GM04504 (cell line): ENCODE results near the gene LTF.

Experiments used
- DNase-seq: peaks from one replicate; pipeline ENCODE4 v3.0.0-alpha.2; 2012; ENCODE audit warnings: low read depth

LTF gene

GRCh38 chr3:46490338-46491084 is 25.8 kb upstream of the LTF start:
- no peak for DNase-seq

GRCh38 chr3:46489875-46490274 is 25.2 kb upstream of the LTF start:
- DNase-seq: no peak

DNA sequence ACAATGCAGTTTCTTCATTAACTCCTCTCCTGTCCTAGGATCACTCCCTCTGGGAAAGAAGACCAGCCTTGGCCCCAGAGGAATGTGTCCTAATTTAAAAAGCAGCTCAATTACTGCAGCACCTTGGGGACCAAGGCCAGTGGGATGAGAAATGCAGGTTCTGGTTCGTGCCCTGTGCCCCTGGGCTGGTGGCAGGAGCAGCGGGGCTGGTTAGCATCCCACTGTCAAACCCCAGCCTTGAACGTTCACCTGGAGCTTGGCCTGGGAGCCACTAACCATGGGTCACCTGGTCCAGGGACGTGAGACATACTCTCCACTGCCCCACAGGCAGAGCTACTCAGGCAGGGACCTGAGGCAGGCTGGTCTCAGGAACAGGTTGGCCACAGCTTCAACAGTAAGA is 24.7 kb upstream of the LTF start:
- DNase-seq: no peak

DNA sequence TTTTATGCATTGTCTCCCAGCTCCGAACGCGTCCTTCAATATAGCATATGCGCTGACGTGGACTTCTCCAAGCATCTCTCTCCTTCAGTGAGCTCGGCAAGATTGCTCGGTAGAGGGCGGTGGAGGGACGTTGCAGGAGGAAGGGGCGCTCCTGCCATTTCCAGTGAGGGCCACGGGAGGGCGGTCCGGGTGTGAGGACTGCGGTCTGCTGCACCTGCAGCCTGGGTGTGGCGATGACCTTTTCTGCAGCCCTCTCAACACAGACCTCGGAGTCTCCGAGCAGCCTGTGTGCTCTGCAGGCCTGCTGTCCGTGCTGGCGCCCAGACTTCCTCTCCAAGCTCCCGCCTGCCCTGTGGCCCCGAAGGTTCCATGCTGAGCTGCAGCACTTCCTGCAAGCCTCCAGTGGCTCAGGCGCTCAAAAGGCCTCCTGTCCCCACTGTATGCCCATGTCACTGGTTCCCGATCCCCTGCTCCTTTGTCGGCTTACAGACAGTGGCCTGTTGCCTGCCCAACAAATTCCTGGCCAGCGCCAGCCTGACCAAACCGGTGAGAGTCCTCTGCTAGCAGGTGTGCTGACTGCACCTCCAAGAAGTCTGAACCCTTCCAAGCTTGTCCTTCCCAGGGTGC is 24.1 kb upstream of the LTF start:
- peak; percentile 71 for DNase-seq

GRCh38 chr3:46485779-46486175 is 21.1 kb upstream of the LTF start:
- DNase-seq: no peak

GRCh38 chr3:46484911-46485778 is 20.4 kb upstream of the LTF start:
- no peak for DNase-seq

DNA sequence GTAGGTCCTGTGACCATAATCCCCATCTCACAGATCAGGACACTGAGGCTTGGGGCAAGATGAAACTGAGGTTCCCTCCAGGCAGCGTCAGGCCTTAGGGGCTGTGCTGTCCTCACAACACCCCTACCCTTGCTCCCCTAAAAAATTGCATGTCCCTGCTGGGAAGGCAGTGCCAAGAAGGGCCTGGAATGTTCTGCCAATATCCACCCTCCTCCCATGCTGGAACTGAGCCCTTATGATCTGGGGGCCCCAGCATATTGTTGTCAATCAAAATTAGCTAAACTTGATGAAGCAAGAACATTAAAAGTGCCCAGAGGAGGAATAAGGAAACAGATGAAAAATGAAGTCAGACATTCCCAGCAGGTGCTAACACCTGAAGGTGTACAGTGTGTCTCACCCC is 19.7 kb upstream of the LTF start:
- no peak for DNase-seq

- DNase-seq: no peak
These were observed 19.1 kb upstream of the LTF start for GRCh38 chr3:46483825-46484224.

DNA sequence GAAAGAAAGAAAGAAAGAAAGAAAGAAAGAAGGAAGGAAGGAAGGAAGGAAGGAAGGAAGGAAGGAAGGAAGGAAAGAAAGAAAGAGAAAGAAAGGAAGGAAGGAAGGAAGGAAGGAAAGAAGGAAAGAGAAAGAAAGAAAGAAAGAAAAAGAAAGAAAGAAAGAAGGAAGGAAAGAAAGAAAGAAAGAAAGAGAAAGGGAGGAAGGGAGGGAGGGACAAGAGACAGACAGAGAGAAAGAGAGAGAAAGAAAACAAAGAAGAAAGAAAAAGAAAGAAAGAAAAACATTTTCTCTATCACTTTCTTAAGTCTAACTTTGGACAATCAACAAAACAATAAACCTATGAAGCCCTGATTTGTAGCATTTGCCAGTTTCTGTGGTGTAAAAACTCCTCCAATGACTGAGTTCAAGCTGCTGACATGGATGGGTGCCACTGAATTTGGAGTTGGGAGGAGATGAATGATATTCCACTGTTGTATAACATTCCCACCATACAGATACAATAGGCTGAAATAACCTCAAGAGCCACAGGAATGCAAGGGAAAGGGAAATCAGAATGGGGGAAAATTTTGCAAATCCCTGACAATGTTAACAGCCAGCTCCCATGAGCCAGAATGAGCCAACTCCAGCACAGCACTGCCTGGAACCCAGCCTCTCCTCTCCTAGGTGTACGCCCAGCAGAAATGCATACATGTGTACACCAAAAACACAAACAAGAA is 18.1 kb upstream of the LTF start:
- DNase-seq: no peak

DNA sequence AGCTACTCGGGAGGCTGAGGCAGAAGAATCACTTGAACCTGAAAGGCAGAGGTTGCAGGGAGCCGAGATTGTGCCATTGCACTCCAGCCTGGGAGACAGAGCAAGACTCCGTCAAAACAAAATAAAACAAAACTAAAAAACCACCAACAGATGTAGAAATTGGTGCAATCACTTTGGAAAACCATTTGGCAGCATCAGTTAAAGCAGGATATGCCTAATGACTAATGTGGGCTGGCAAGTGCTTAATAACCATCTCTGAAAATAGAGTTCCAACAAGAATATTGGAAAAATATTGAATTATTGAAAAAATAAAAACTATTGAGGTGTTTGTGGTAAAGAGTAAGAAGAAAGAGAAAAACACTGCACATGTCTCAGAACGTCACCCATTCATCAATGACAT is 16.9 kb upstream of the LTF start:
- DNase-seq: no peak

GRCh38 chr3:46480491-46481195 is 15.9 kb upstream of the LTF start:
- no peak for DNase-seq

- no peak for DNase-seq
These were observed 15.0 kb upstream of the LTF start for GRCh38 chr3:46479696-46480095.

GRCh38 chr3:46479021-46479420 is 14.3 kb upstream of the LTF start:
- DNase-seq: no peak

- no peak for DNase-seq
These were observed 13.6 kb upstream of the LTF start for GRCh38 chr3:46478341-46478740.

DNA sequence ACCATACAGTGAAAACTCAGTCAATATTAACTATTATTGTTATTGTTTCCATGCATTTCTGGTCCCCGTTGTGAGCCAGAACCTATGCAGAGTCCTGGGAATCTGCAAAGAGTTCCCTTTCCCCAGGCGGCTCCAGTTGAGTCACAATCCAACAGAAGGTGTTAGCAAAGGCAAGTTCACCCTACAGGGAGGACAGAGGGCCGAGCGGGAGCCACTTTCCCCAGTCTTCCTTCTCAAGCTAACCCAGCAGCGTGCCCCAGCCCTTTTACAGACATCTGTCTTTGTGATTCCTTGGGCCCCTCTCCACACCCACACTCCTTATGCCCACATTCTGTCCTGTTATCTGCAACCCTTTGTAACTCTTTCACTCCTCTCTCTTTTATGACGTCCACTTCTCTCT is 13.1 kb upstream of the LTF start:
- no peak for DNase-seq

- DNase-seq: no peak
These were observed 12.4 kb upstream of the LTF start for GRCh38 chr3:46477145-46477544.

- DNase-seq: no peak
These were observed 8.0 kb upstream of the LTF start for GRCh38 chr3:46472736-46473135.

GRCh38 chr3:46471371-46471914 is 6.7 kb upstream of the LTF start:
- DNase-seq: no peak

GRCh38 chr3:46470831-46471230 is 6.1 kb upstream of the LTF start:
- DNase-seq: no peak

DNA sequence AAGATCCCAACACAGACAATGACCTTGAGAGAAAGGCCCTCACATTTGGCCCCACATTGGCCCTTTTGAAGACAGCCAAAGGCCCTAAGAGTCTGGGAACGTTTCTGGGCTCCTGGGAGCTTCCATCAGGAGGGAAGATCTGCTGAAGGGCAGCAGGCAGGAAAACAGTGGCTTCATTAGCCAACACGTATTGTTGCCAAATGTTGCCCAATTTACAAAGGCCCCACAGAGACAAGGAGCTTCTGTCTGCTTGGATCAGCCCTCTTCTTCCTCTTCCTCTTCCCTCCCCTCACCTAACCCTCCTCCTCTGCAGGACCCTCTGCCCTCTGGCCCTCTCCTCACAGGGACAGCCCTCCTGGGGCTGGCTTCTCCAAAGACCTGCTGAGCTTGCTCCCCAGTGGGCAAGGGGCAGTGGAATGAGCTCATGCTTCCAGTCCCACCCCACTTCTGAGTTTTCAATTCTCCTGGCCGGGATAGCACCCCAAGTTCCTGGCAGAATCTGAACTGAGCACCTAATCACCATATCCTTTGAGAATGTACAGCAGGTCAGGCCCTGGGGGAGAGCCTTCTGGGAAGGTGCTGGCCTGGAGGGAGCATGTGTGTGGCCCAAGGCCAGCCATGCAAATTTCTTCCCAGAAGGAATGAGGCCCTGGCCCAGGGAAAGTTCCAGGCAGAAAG is 5.1 kb upstream of the LTF start:
- DNase-seq: no peak
